ENCODE data around the gene VPS13C. TPM values are rescaled to one million over a fixed set of nuclear protein-coding genes. Genes with fewer than 3 reads are reported as not detected.

VPS13C gene
- total and polyA plus RNA-seq, 2 experiments from 2014 or later, result 8.7 to 21.7 TPM

- DNase-seq, result no peak
- Histone ChIP-seq H3K4me3 (no peak overlapping the region), H2AFZ (no peak overlapping the region), H3K4me1 (ENCODE audit: insufficient read depth) (no peaks in the 10 kb centered on the region), H3K4me2 (ENCODE audit: unreplicated experiment) (no peak overlapping the region), H3F3A (ENCODE audit: insufficient read depth) (no peaks in the 10 kb centered on the region), H4K20me1 (ENCODE audit: insufficient read depth) (no peaks in the 10 kb centered on the region), H3K27me3 (replicated peaks; ENCODE audit: insufficient read depth) (no peaks in the 10 kb centered on the region), H3K9me3 (ENCODE audit: low read depth) (no peaks in the 10 kb centered on the region), H3K9me2 (ENCODE audit: insufficient read depth) (no peaks in the 10 kb centered on the region), H3K79me2 (ENCODE audit: insufficient read depth) (peaks cover 39% of the 10 kb centered on the region), H3K36me3 (ENCODE audit: low read depth) (0 out of 2 replicates have a peak, but pooled peaks cover under 1% of the 10 kb centered on the region), H3K27ac (no peak overlapping the region), H3K9ac (no peak overlapping the region)
- 76 to 77% methylated on average over 5 of the region's 5 CpGs for WGBS, 2 experiments (ENCODE audit: low coverage in 1 of 2, low lambda C conversion rate in 2 of 2, missing lambda C conversion rate in 2 of 2)
- in situ Hi-C loops (cut with MboI), result no loop called here
- TF ChIP-seq EZH2phosphoT487 (IDR thresholded peaks at IDR 0.05; ENCODE audit: insufficient read depth, low read depth), result no peak
- no peak for TF ChIP-seq EZH2 (IDR thresholded peaks at IDR 0.05; ENCODE audit: insufficient read depth, poor library complexity, severe bottlenecking)
Observed at GRCh38 chr15:62046078-62046743, 14.0 kb downstream of the VPS13C start.

- H3K36me3 ChIP-seq (ENCODE audit: low read depth), result no peaks in the 10 kb centered on the region
- no peaks in the 10 kb centered on the region for H4K20me1 ChIP-seq (ENCODE audit: insufficient read depth)
- H3K4me1 ChIP-seq (ENCODE audit: insufficient read depth), result peaks cover 16% of the 10 kb centered on the region
- peak overlapping the region; percentile 23 for H3K27ac ChIP-seq
- no peak overlapping the region for H3K4me3 ChIP-seq
- 18 to 20% methylated on average over 2 of the region's 2 CpGs for WGBS, 2 experiments (ENCODE audit: low coverage in 1 of 2, low lambda C conversion rate in 2 of 2, missing lambda C conversion rate in 2 of 2)
- no peak overlapping the region for H2AFZ ChIP-seq
- H3K9me2 ChIP-seq (ENCODE audit: insufficient read depth), result no peaks in the 10 kb centered on the region
- in situ Hi-C loops (cut with MboI), result no loop called here
- H3K9ac ChIP-seq, result no peak overlapping the region
- no peaks in the 10 kb centered on the region for H3K27me3 ChIP-seq (replicated peaks; ENCODE audit: insufficient read depth)
- H3F3A ChIP-seq (ENCODE audit: insufficient read depth), result peaks cover 19% of the 10 kb centered on the region
- TF ChIP-seq EZH2 (IDR thresholded peaks at IDR 0.05; ENCODE audit: insufficient read depth, poor library complexity, severe bottlenecking) (no peak), EZH2phosphoT487 (IDR thresholded peaks at IDR 0.05; ENCODE audit: insufficient read depth, low read depth) (no peak)
- no peaks in the 10 kb centered on the region for H3K79me2 ChIP-seq (ENCODE audit: insufficient read depth)
- peak; percentile 76 for DNase-seq
- H3K9me3 ChIP-seq (ENCODE audit: low read depth), result no peaks in the 10 kb centered on the region
- H3K4me2 ChIP-seq (ENCODE audit: unreplicated experiment), result peak overlapping the region; percentile 52
Observed at GRCh38 chr15:62035256-62035924, 24.9 kb downstream of the VPS13C start.

GRCh38 chr15:62027916-62028315, 32.3 kb downstream of the VPS13C start:
- no peaks in the 10 kb centered on the region for H3K9me2 ChIP-seq (ENCODE audit: insufficient read depth)
- no peaks in the 10 kb centered on the region for H3K79me2 ChIP-seq (ENCODE audit: insufficient read depth)
- in situ Hi-C loops (cut with MboI), result no loop called here
- no peaks in the 10 kb centered on the region for H3K36me3 ChIP-seq (ENCODE audit: low read depth)
- DNase-seq, result no peak
- H3F3A ChIP-seq (ENCODE audit: insufficient read depth), result no peaks in the 10 kb centered on the region
- H3K4me1 ChIP-seq (ENCODE audit: insufficient read depth), result no peaks in the 10 kb centered on the region
- TF ChIP-seq EZH2 (IDR thresholded peaks at IDR 0.05; ENCODE audit: insufficient read depth, poor library complexity, severe bottlenecking) (no peak), EZH2phosphoT487 (IDR thresholded peaks at IDR 0.05; ENCODE audit: insufficient read depth, low read depth) (no peak)
- WGBS, 2 experiments (ENCODE audit: low coverage in 1 of 2, low lambda C conversion rate in 2 of 2, missing lambda C conversion rate in 2 of 2), result 94 to 96% methylated on average over 5 of the region's 5 CpGs
- no peak overlapping the region for H2AFZ ChIP-seq
- no peaks in the 10 kb centered on the region for H3K9me3 ChIP-seq (ENCODE audit: low read depth)
- no peaks in the 10 kb centered on the region for H4K20me1 ChIP-seq (ENCODE audit: insufficient read depth)
- H3K4me3 ChIP-seq, result no peak overlapping the region
- no peak overlapping the region for H3K27ac ChIP-seq
- H3K27me3 ChIP-seq (replicated peaks; ENCODE audit: insufficient read depth), result no peaks in the 10 kb centered on the region
- H3K4me2 ChIP-seq (ENCODE audit: unreplicated experiment), result no peak overlapping the region
- no peak overlapping the region for H3K9ac ChIP-seq

GRCh38 chr15:62027263-62027565, 33.0 kb downstream of the VPS13C start:
- Histone ChIP-seq H3K79me2 (ENCODE audit: insufficient read depth) (no peaks in the 10 kb centered on the region), H3K27ac (no peak overlapping the region), H3K36me3 (ENCODE audit: low read depth) (no peaks in the 10 kb centered on the region), H3K9me2 (ENCODE audit: insufficient read depth) (no peaks in the 10 kb centered on the region), H3K4me2 (ENCODE audit: unreplicated experiment) (no peak overlapping the region), H4K20me1 (ENCODE audit: insufficient read depth) (no peaks in the 10 kb centered on the region), H3K9ac (no peak overlapping the region), H2AFZ (no peak overlapping the region), H3K4me3 (no peak overlapping the region), H3K27me3 (replicated peaks; ENCODE audit: insufficient read depth) (no peaks in the 10 kb centered on the region), H3K4me1 (ENCODE audit: insufficient read depth) (no peaks in the 10 kb centered on the region), H3F3A (ENCODE audit: insufficient read depth) (no peaks in the 10 kb centered on the region), H3K9me3 (ENCODE audit: low read depth) (no peaks in the 10 kb centered on the region)
- DNase-seq, result no peak
- 95 to 99% methylated on average over 3 of the region's 3 CpGs for WGBS, 2 experiments (ENCODE audit: low coverage in 1 of 2, low lambda C conversion rate in 2 of 2, missing lambda C conversion rate in 2 of 2)
- TF ChIP-seq EZH2 (IDR thresholded peaks at IDR 0.05; ENCODE audit: insufficient read depth, poor library complexity, severe bottlenecking), result no peak
- TF ChIP-seq EZH2phosphoT487 (IDR thresholded peaks at IDR 0.05; ENCODE audit: insufficient read depth, low read depth), result no peak
- in situ Hi-C loops (cut with MboI), result no loop called here
